Adrenal gland (tissue), 12 donors: ENCODE data around the gene ARV1. TPM values are rescaled to one million over a fixed set of nuclear protein-coding genes. Genes with fewer than 3 reads are reported as not detected.

Experiments used
- DNase-seq, 7 donors: peaks; one replicate each; pipeline ENCODE4 v3.0.0-alpha.2; 2019 to 2020
- H3K27ac ChIP-seq, 5 donors: fragments of 200-600 bp; sonication (generic) in 4 of 5; 1 replicate in 3 of 5; 2 replicates in 2 of 5; pipeline versions ENCODE4 v1.5.1 to v1.8.0; 2016 to 2020; ENCODE audit warnings: mild to moderate bottlenecking in 1 of 5
- H3K27me3 ChIP-seq: fragments of 200-600 bp; 2 replicates; pipeline ENCODE4 v1.8.0; 2021
- H3K36me3 ChIP-seq, 2 donors: fragments of 200-600 bp; replicated peaks in 1 of 2; 1 replicate in 1 of 2; 2 replicates in 1 of 2; pipeline versions ENCODE4 v1.5.1 to v1.8.0; 2018 to 2022
- H3K4me1 ChIP-seq, 2 donors: fragments of 200-600 bp; replicated peaks in 1 of 2; 1 replicate in 1 of 2; 2 replicates in 1 of 2; pipeline versions ENCODE4 v1.5.1 to v1.8.0; 2018 to 2021
- H3K4me3 ChIP-seq, 4 donors: fragments of 200-600 bp; sonication (generic) in 3 of 4; one replicate each; pipeline ENCODE4 v1.5.1; 2016 to 2018
- H3K9me3 ChIP-seq, 3 donors: fragments of 200-600 bp; sonication (generic) in 1 of 3; replicated peaks in 1 of 3; 1 replicate in 2 of 3; 2 replicates in 1 of 3; pipeline versions ENCODE4 v1.5.1 to v1.8.0; 2016 to 2021
- POLR2A ChIP-seq, 2 donors: fragments of 450-650 bp; IDR thresholded peaks; one replicate each; pipeline ENCODE4 v1.6.1; 2017; ENCODE audit warnings: antibody characterized with exemption in 2 of 2, mild to moderate bottlenecking in 2 of 2, moderate library complexity in 1 of 2
- WGBS, 4 donors: extraction: QIAGEN DNeasy Blood & Tissue Kit in 2 of 4; methylation state at CpG; one replicate each; pipeline versions ENCODE4 v1.1.5 to v1.1.7; 2013 to 2017; 5-methylcytosine and 5-hydroxymethylcytosine counted together
- intact Hi-C, 2 donors: fragments of 100-400 bp; cut with DNase I; formaldehyde crosslinking; loops; one replicate each; pipeline versions ENCODE4 v1.14.1 to v1.15.0; 2022 to 2023
- polyA plus RNA-seq, 3 donors: library from polyadenylated mRNA; stranded (reverse); fragments of 200-250 nt in 2 of 3; fragments of 350-450 nt in 1 of 3; fragmentation: Illumina TruSeq in 1 of 3; extraction: RNeasy Lipid Tissue Mini Kit (QIAGEN cat#74804) in 1 of 3; gene quantifications; one replicate each; pipeline ENCODE4 v1.2.3, GENCODE V29; 2013 to 2014
- total RNA-seq, 9 donors: library from RNA; depleted of rRNA in 4 of 9; stranded (reverse); fragments of >200 nt in 4 of 9; fragments of 120-200 nt in 1 of 9; fragmentation: NEBNext Ultra II Directional in 1 of 9; extraction: Animal tissue kit (Norgen Biotek cat#: 25700) in 1 of 9; gene quantifications; one replicate each; pipeline versions ENCODE4 v1.1.0 to v1.2.4, GENCODE V29; 2013 to 2023
- TF ChIP-seq, protein P1 (sequence below), 6 experiments: fragments of 450-650 bp in 4 of 6; fragments of 200-600 bp in 2 of 6; sonication (generic) in 1 of 6; IDR thresholded peaks; 1 replicate in 5 of 6; 2 replicates in 1 of 6; pipeline versions ENCODE4 v1.5.1 to v1.8.0; 2016 to 2021; ENCODE audit warnings: antibody characterized with exemption in 6 of 6, mild to moderate bottlenecking in 2 of 6, moderate library complexity in 1 of 6
- donor health status: healthy with polysubstance abuse.
- donor health status: Bipolar disorder and iron deficiency.
- donor health status: DM: yes; HTN: yes; CAD: no.
- donor health status: DM: no; HTN: no; CAD: no.
- donor health status: DM: no; HTN: no; CAD: no.
- donor health status: DM: yes; HTN: yes; CAD: no.

Gene ARV1
- total and polyA plus RNA-seq, 12 donors, result 20.1 to 81.5 (median 23.9) TPM

DNA sequence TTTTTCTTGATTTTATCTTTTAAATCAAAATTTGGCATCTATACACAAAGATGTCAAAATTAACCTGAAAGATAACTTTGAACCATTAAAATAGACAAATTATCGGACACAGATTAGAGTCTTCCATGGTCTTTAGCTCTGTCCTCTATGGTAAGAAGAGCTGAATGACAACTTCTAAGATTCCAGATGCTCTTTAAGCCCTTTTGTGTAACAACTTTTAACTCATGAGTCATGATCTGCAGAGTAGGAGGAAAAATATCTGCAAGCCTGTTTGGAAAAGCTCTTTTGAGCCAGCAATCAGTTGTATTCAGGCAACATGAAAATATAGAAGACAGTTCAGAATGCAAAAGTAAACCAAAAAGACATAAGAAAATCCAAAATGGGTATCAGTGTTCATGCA, 38.0 kb upstream of the ARV1 start:
- no peak overlapping the region for H3K4me3 ChIP-seq
- H3K27ac ChIP-seq, result peak overlapping the region in 1 of 5 donors; percentile 30
- no peaks in the 10 kb centered on the region for H3K9me3 ChIP-seq
- WGBS, 4 donors, result 61 to 74% (median 72%) methylated on average over 1 of the region's 1 CpG
- no peaks in the 10 kb centered on the region for H3K36me3 ChIP-seq
- TF ChIP-seq, protein P1, sequence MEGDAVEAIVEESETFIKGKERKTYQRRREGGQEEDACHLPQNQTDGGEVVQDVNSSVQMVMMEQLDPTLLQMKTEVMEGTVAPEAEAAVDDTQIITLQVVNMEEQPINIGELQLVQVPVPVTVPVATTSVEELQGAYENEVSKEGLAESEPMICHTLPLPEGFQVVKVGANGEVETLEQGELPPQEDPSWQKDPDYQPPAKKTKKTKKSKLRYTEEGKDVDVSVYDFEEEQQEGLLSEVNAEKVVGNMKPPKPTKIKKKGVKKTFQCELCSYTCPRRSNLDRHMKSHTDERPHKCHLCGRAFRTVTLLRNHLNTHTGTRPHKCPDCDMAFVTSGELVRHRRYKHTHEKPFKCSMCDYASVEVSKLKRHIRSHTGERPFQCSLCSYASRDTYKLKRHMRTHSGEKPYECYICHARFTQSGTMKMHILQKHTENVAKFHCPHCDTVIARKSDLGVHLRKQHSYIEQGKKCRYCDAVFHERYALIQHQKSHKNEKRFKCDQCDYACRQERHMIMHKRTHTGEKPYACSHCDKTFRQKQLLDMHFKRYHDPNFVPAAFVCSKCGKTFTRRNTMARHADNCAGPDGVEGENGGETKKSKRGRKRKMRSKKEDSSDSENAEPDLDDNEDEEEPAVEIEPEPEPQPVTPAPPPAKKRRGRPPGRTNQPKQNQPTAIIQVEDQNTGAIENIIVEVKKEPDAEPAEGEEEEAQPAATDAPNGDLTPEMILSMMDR (IDR thresholded peaks at IDR 0.05), result no peak
- peak in 1 of 2 donors; percentile 8 for TF ChIP-seq POLR2A (IDR thresholded peaks at IDR 0.05)
- H3K4me1 ChIP-seq, result peaks cover 3 to 9% of the 10 kb centered on the region in 2 donors
- intact Hi-C loops, result no loop called here
- no peak for DNase-seq
- no peaks in the 10 kb centered on the region for H3K27me3 ChIP-seq

DNA sequence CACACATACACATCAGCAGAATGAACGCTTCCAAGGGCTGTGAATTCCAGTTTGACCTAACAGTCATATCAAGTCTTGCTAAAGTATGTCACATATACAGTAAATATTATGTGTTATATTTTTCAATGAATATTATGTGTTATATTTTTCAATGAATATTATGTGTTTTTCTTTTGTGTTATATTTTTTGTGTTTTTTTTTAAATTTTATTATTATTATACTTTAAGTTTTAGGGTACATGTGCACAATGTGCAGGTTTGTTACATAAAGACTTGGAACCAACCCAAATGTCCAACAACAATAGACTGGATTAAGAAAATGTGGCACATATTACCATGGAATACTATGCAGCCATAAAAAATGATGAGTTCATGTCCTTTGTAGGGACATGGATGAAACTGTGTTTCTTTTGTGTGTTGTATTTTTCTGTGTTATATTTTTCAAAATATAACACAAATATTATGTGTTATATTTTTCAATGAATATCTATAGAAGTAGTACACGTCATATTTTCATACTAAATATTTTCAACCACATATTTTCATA, 35.8 kb upstream of the ARV1 start:
- H3K4me1 ChIP-seq, result peaks cover 3 to 9% of the 10 kb centered on the region in 2 donors
- WGBS, 4 donors, result 94 to 96% (median 95%) methylated on average over 2 of the region's 2 CpGs
- no peak for TF ChIP-seq POLR2A (IDR thresholded peaks at IDR 0.05)
- TF ChIP-seq, protein P1 (IDR thresholded peaks at IDR 0.05), result no peak
- no peaks in the 10 kb centered on the region for H3K9me3 ChIP-seq
- DNase-seq, result no peak
- no peaks in the 10 kb centered on the region for H3K36me3 ChIP-seq
- no peak overlapping the region for H3K27ac ChIP-seq
- H3K27me3 ChIP-seq, result no peaks in the 10 kb centered on the region
- intact Hi-C loops, result no loop called here
- no peak overlapping the region for H3K4me3 ChIP-seq

DNA sequence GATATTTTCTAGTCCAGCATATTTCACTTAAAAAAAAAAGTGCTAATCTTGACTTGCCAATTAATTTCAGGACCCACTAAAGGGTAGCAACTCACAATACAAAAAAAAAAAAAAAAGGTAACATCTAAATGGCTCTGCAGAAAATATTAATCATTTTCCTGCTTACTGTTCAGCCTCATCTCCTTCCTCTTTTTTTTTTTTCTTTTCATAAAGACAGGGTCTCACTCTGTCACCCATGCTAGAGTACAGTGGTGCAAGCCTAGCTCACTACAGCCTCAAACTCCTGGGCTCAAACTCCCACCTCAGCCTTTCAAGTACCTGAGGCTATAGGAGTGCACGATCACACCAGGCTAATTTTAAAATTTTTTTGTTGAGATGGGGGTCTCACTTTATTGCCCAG, 30.6 kb upstream of the ARV1 start:
- no peak overlapping the region for H3K4me3 ChIP-seq
- intact Hi-C loops, result no loop called here
- H3K4me1 ChIP-seq, result peaks cover 0 to 10% of the 10 kb centered on the region in 2 donors
- H3K36me3 ChIP-seq, result no peaks in the 10 kb centered on the region
- DNase-seq, result no peak
- H3K9me3 ChIP-seq, result no peaks in the 10 kb centered on the region
- TF ChIP-seq, protein P1 (IDR thresholded peaks at IDR 0.05), result no peak
- TF ChIP-seq POLR2A (IDR thresholded peaks at IDR 0.05), result no peak
- no peaks in the 10 kb centered on the region for H3K27me3 ChIP-seq
- no peak overlapping the region for H3K27ac ChIP-seq
- 89 to 100% (median 92%) methylated on average over 1 of the region's 1 CpG for WGBS, 4 donors

DNA sequence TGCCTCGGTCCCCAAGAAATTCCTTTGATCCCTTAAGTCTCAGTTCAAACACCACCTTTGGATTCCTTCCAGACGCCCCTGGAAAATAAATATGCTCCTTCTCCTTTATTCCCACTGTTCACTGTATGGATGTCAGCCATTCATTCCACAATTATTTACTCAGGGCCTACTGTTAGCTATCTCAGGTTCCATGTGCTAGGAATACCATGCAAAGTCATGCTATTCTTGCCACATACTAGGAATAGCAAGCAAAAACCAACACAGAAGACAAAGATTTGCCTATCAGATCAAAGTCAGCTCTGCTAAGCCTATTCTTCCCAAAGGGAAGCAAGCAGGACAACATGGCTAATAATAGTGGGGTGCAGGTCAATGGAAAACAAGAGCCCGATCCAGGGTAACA, 30.0 kb upstream of the ARV1 start:
- Histone ChIP-seq H3K9me3 (no peaks in the 10 kb centered on the region), H3K36me3 (no peaks in the 10 kb centered on the region), H3K4me3 (no peak overlapping the region), H3K27ac (no peak overlapping the region), H3K27me3 (no peaks in the 10 kb centered on the region), H3K4me1 (peaks cover 0 to 10% of the 10 kb centered on the region in 2 donors)
- TF ChIP-seq, protein P1 (IDR thresholded peaks at IDR 0.05), result no peak
- TF ChIP-seq POLR2A (IDR thresholded peaks at IDR 0.05), result no peak
- no peak for DNase-seq
- intact Hi-C loops, result no loop called here
- 91 to 93% (median 93%) methylated on average over 3 of the region's 3 CpGs for WGBS, 4 donors
